Activated CD8-positive, alpha-beta memory T cell treated with anti-CD3 and anti-CD28 coated beads, Interleukin-2, amount 50 U/mL, for 48 hours (primary cell): ENCODE measurements around the gene TM4SF18.

Experiments
- DNase-seq: peaks from one replicate; pipeline ENCODE4 v3.0.0-alpha.2; 2020

TM4SF18 gene

GRCh38 chr3:149280671-149281349 is 52.6 kb downstream of the TM4SF18 start:
- DNase-seq, result no peak

GRCh38 chr3:149278911-149279310 is 54.5 kb downstream of the TM4SF18 start:
- DNase-seq, result no peak

DNA sequence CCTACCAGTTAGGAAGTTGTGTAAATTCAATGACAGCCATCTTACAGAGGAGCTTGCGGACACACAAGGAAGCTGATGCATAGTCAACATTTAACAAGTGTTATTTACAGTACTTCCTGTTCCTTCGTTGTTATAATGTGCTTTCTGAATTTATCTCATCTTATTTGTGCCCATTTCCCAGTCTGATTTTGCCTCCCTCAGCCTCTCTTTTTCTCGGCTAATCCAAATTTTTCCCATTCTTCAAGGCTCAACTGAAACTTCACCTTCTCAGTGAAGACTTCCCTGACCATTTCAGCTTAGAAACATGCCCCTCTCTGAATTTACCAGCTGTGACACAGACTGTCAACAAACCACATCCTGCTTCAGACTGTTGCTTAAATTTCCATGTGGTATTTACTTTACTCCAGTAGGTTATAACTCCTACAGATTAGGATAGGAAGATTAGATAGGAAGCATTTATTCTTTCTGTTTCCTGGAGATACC is 56.1 kb downstream of the TM4SF18 start:
- no peak for DNase-seq

- no peak for DNase-seq
Measured at GRCh38 chr3:149276619-149277018, 56.8 kb downstream of the TM4SF18 start.

- DNase-seq, result no peak
Measured at GRCh38 chr3:149274220-149274619, 59.2 kb downstream of the TM4SF18 start.

GRCh38 chr3:149273096-149273751 is 60.2 kb downstream of the TM4SF18 start:
- no peak for DNase-seq

DNA sequence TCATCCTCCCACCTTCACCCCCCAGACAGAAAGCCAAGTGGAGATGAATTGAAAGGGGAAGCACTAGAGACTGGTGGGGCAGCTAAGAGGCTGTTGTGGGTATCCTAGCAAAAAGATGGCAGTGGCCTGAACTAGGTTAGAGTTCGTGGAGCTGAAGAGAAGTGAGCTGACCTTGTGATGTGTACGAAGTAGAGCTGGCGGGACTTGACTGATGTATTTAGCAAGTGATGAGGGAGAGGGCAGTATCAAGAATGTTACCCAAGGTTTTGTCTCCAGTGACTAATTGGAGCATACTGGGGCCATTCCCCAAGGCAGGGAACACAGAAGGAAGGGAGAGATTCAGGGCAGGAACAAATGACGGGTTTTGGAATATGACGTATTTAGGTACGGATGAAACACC is 61.8 kb downstream of the TM4SF18 start:
- no peak for DNase-seq

- no peak for DNase-seq
Measured at GRCh38 chr3:149270180-149270579, 63.3 kb downstream of the TM4SF18 start.

DNA sequence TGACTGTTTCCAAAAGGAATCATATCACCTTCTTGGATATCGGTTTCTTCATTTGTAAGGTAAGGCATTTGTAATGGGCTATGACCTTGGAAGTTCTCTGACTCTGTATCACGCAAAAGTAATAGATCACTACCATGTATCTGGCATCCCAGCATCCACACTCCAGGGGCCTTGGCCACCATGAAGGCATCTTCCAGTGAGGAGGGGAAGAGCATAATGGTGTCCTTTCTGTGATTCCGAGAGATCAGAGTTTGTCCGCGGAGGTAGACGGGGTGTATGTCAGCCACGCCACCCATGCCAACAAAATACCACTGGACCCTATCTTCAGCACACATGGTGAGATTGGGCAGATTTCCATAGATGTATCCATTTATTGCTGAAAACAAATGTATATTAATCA is 63.7 kb downstream of the TM4SF18 start:
- no peak for DNase-seq
